ENCODE measurements around the gene TTC39A.

Gene TTC39A

GRCh38 chr1:51322417-51323101, 7.8 kb downstream of the TTC39A start:
- Histone ChIP-seq H3K4me3 (ENCODE audit: control insufficient read depth in 1 of 7, extremely low read depth in 1 of 7, insufficient read depth in 4 of 7, low read depth in 2 of 7, low read length in 6 of 7) (no peak overlapping the region), H3K4me1 (ENCODE audit: control extremely low read depth in 1 of 4, control insufficient read depth in 4 of 4, insufficient read depth in 4 of 4, low read length in 3 of 4) (no peaks in the 10 kb centered on the region), H3K36me3 (ENCODE audit: control insufficient read depth in 4 of 4, insufficient read depth in 4 of 4, low read length in 3 of 4) (no peaks in the 10 kb centered on the region), H3K9me3 (ENCODE audit: control extremely low read depth in 1 of 5, control insufficient read depth in 4 of 5, insufficient read depth in 2 of 5, low read depth in 1 of 5, low read length in 4 of 5) (no peaks in the 10 kb centered on the region), H3K27me3 (replicated peaks in 2 of 5; ENCODE audit: control insufficient read depth in 4 of 5, insufficient read depth in 5 of 5, low read length in 4 of 5) (no peaks in the 10 kb centered on the region), H3K27ac (ENCODE audit: insufficient read depth in 1 of 2, low read depth in 1 of 2, low read length in 2 of 2, poor library complexity in 1 of 2, severe bottlenecking in 2 of 2) (no peak overlapping the region)
- 100% methylated on average over 3 of the region's 4 CpGs for WGBS (ENCODE audit: insufficient coverage)
- POLR2A ChIA-PET: no interaction called here
- CTCF ChIA-PET: interaction anchor here (1.2 kb wide), 1 partner anchor 17 kb away, joined by 3 read pairs; no protein-coding TSS in a partner anchor
- no peak for DNase-seq

- POLR2A ChIA-PET: no interaction called here
- no peaks in the 10 kb centered on the region for H3K27me3 ChIP-seq (replicated peaks in 2 of 5; ENCODE audit: control insufficient read depth in 4 of 5, insufficient read depth in 5 of 5, low read length in 4 of 5)
- no peaks in the 10 kb centered on the region for H3K36me3 ChIP-seq (ENCODE audit: control insufficient read depth in 4 of 4, insufficient read depth in 4 of 4, low read length in 3 of 4)
- H3K9me3 ChIP-seq (ENCODE audit: control extremely low read depth in 1 of 5, control insufficient read depth in 4 of 5, insufficient read depth in 2 of 5, low read depth in 1 of 5, low read length in 4 of 5): no peaks in the 10 kb centered on the region
- H3K4me1 ChIP-seq (ENCODE audit: control extremely low read depth in 1 of 4, control insufficient read depth in 4 of 4, insufficient read depth in 4 of 4, low read length in 3 of 4): peaks cover 0 to 3% (median 2%) of the 10 kb centered on the region in 4 experiments
- WGBS (ENCODE audit: insufficient coverage): 100% methylated on average over 2 of the region's 2 CpGs
- CTCF ChIA-PET: interaction anchor here (1.2 to 1.5 kb wide), 2 partner anchors 9 to 16 kb away, joined by 3 to 7 read pairs; no protein-coding TSS in a partner anchor
- no peak overlapping the region for H3K27ac ChIP-seq (ENCODE audit: insufficient read depth in 1 of 2, low read depth in 1 of 2, low read length in 2 of 2, poor library complexity in 1 of 2, severe bottlenecking in 2 of 2)
- DNase-seq: no peak
- H3K4me3 ChIP-seq (ENCODE audit: control insufficient read depth in 1 of 7, extremely low read depth in 1 of 7, insufficient read depth in 4 of 7, low read depth in 2 of 7, low read length in 6 of 7): no peak overlapping the region
Observed at GRCh38 chr1:51321924-51322280, 8.5 kb downstream of the TTC39A start.

GRCh38 chr1:51320967-51321923, 9.1 kb downstream of the TTC39A start:
- Histone ChIP-seq H3K36me3 (ENCODE audit: control insufficient read depth in 4 of 4, insufficient read depth in 4 of 4, low read length in 3 of 4) (no peaks in the 10 kb centered on the region), H3K27me3 (replicated peaks in 2 of 5; ENCODE audit: control insufficient read depth in 4 of 5, insufficient read depth in 5 of 5, low read length in 4 of 5) (no peaks in the 10 kb centered on the region), H3K4me3 (ENCODE audit: control insufficient read depth in 1 of 7, extremely low read depth in 1 of 7, insufficient read depth in 4 of 7, low read depth in 2 of 7, low read length in 6 of 7) (no peak overlapping the region), H3K27ac (ENCODE audit: insufficient read depth in 1 of 2, low read depth in 1 of 2, low read length in 2 of 2, poor library complexity in 1 of 2, severe bottlenecking in 2 of 2) (no peak overlapping the region), H3K9me3 (ENCODE audit: control extremely low read depth in 1 of 5, control insufficient read depth in 4 of 5, insufficient read depth in 2 of 5, low read depth in 1 of 5, low read length in 4 of 5) (no peaks in the 10 kb centered on the region), H3K4me1 (ENCODE audit: control extremely low read depth in 1 of 4, control insufficient read depth in 4 of 4, insufficient read depth in 4 of 4, low read length in 3 of 4) (peaks cover 0 to 9% (median 8%) of the 10 kb centered on the region in 4 experiments)
- CTCF ChIA-PET: interaction anchor here (1.2 to 1.5 kb wide), 3 partner anchors 9 to 19 kb away, joined by 3 to 7 read pairs (median 3); no protein-coding TSS in a partner anchor
- POLR2A ChIA-PET: interaction anchor here (0.7 kb wide), 1 partner anchor 248 kb away, joined by 3 read pairs; no protein-coding TSS in a partner anchor
- no peak for DNase-seq
- WGBS (ENCODE audit: insufficient coverage): 100% methylated on average over 4 of the region's 11 CpGs

GRCh38 chr1:51317798-51318197, 12.6 kb downstream of the TTC39A start:
- ChIA-PET POLR2A (no interaction called here), CTCF (interaction anchor here (1.3 to 1.8 kb wide), 2 partner anchors 12 to 17 kb away, joined by 3 to 6 read pairs; no protein-coding TSS in a partner anchor)
- no peaks in the 10 kb centered on the region for H3K36me3 ChIP-seq (ENCODE audit: control insufficient read depth in 4 of 4, insufficient read depth in 4 of 4, low read length in 3 of 4)
- no peaks in the 10 kb centered on the region for H3K27me3 ChIP-seq (replicated peaks in 2 of 5; ENCODE audit: control insufficient read depth in 4 of 5, insufficient read depth in 5 of 5, low read length in 4 of 5)
- 97% methylated on average over 7 of the region's 7 CpGs for WGBS (ENCODE audit: insufficient coverage)
- H3K27ac ChIP-seq (ENCODE audit: insufficient read depth in 1 of 2, low read depth in 1 of 2, low read length in 2 of 2, poor library complexity in 1 of 2, severe bottlenecking in 2 of 2): no peak overlapping the region
- H3K9me3 ChIP-seq (ENCODE audit: control extremely low read depth in 1 of 5, control insufficient read depth in 4 of 5, insufficient read depth in 2 of 5, low read depth in 1 of 5, low read length in 4 of 5): no peaks in the 10 kb centered on the region
- H3K4me1 ChIP-seq (ENCODE audit: control extremely low read depth in 1 of 4, control insufficient read depth in 4 of 4, insufficient read depth in 4 of 4, low read length in 3 of 4): peaks cover 2 to 44% (median 41%) of the 10 kb centered on the region in 4 experiments
- no peak for DNase-seq
- no peak overlapping the region for H3K4me3 ChIP-seq (ENCODE audit: control insufficient read depth in 1 of 7, extremely low read depth in 1 of 7, insufficient read depth in 4 of 7, low read depth in 2 of 7, low read length in 6 of 7)

GRCh38 chr1:51316846-51317120, 13.6 kb downstream of the TTC39A start:
- no peak overlapping the region for H3K27ac ChIP-seq (ENCODE audit: insufficient read depth in 1 of 2, low read depth in 1 of 2, low read length in 2 of 2, poor library complexity in 1 of 2, severe bottlenecking in 2 of 2)
- CTCF ChIA-PET: interaction anchor here (1.6 to 1.8 kb wide), 2 partner anchors 10 to 11 kb away, joined by 4 to 6 read pairs; no protein-coding TSS in a partner anchor
- H3K4me1 ChIP-seq (ENCODE audit: control extremely low read depth in 1 of 4, control insufficient read depth in 4 of 4, insufficient read depth in 4 of 4, low read length in 3 of 4): peaks cover 2 to 45% (median 43%) of the 10 kb centered on the region in 4 experiments
- 63% methylated on average over 3 of the region's 4 CpGs for WGBS (ENCODE audit: insufficient coverage)
- DNase-seq: peak in 2 of 3 donors; percentile 47 to 55
- H3K4me3 ChIP-seq (ENCODE audit: control insufficient read depth in 1 of 7, extremely low read depth in 1 of 7, insufficient read depth in 4 of 7, low read depth in 2 of 7, low read length in 6 of 7): no peak overlapping the region
- no peaks in the 10 kb centered on the region for H3K27me3 ChIP-seq (replicated peaks in 2 of 5; ENCODE audit: control insufficient read depth in 4 of 5, insufficient read depth in 5 of 5, low read length in 4 of 5)
- POLR2A ChIA-PET: no interaction called here
- no peaks in the 10 kb centered on the region for H3K9me3 ChIP-seq (ENCODE audit: control extremely low read depth in 1 of 5, control insufficient read depth in 4 of 5, insufficient read depth in 2 of 5, low read depth in 1 of 5, low read length in 4 of 5)
- H3K36me3 ChIP-seq (ENCODE audit: control insufficient read depth in 4 of 4, insufficient read depth in 4 of 4, low read length in 3 of 4): no peaks in the 10 kb centered on the region

GRCh38 chr1:51316113-51316845, 14.1 kb downstream of the TTC39A start:
- Histone ChIP-seq H3K4me1 (ENCODE audit: control extremely low read depth in 1 of 4, control insufficient read depth in 4 of 4, insufficient read depth in 4 of 4, low read length in 3 of 4) (peaks cover 2 to 49% (median 46%) of the 10 kb centered on the region in 4 experiments), H3K4me3 (ENCODE audit: control insufficient read depth in 1 of 7, extremely low read depth in 1 of 7, insufficient read depth in 4 of 7, low read depth in 2 of 7, low read length in 6 of 7) (no peak overlapping the region), H3K27me3 (replicated peaks in 2 of 5; ENCODE audit: control insufficient read depth in 4 of 5, insufficient read depth in 5 of 5, low read length in 4 of 5) (no peaks in the 10 kb centered on the region), H3K27ac (ENCODE audit: insufficient read depth in 1 of 2, low read depth in 1 of 2, low read length in 2 of 2, poor library complexity in 1 of 2, severe bottlenecking in 2 of 2) (no peak overlapping the region), H3K36me3 (ENCODE audit: control insufficient read depth in 4 of 4, insufficient read depth in 4 of 4, low read length in 3 of 4) (no peaks in the 10 kb centered on the region), H3K9me3 (ENCODE audit: control extremely low read depth in 1 of 5, control insufficient read depth in 4 of 5, insufficient read depth in 2 of 5, low read depth in 1 of 5, low read length in 4 of 5) (no peaks in the 10 kb centered on the region)
- CTCF ChIA-PET: interaction anchor here (1.6 to 1.8 kb wide), 2 partner anchors 10 to 11 kb away, joined by 4 to 6 read pairs; no protein-coding TSS in a partner anchor
- POLR2A ChIA-PET: no interaction called here
- WGBS (ENCODE audit: insufficient coverage): 98% methylated on average over 9 of the region's 9 CpGs
- no peak for DNase-seq

All from common myeloid progenitor, CD34-positive (primary cell).